ENCODE measurements around the gene HOXB1. TPM values are rescaled to one million over a fixed set of nuclear protein-coding genes. Genes with fewer than 3 reads are reported as not detected.
A peak's percentile ranks its signal among the peaks of the same experiment; 100 is the strongest.

The HOXB1 gene
- total RNA-seq, 1 donor from 2014 or later = not detected

- no peaks in the 10 kb centered on the region for H3K79me2 ChIP-seq (ENCODE audit: low read depth)
- no peaks in the 10 kb centered on the region for H3K36me3 ChIP-seq
- Mint-ChIP-seq H3K4me3 (peak overlapping the region; percentile 13), H3K9me3 (peaks cover 2% of the 10 kb centered on the region), H3K36me3 (no peaks in the 10 kb centered on the region), H3K27ac (no peak overlapping the region), H3K27me3 (ENCODE audit: insufficient read depth, low read depth) (peaks cover 65% of the 10 kb centered on the region), H3K4me1 (no peaks in the 10 kb centered on the region)
- no peak overlapping the region for H3K9ac ChIP-seq
- H3K27ac ChIP-seq = no peak overlapping the region
- no peak overlapping the region for H3K4me3 ChIP-seq
- no peaks in the 10 kb centered on the region for H3K9me3 ChIP-seq (ENCODE audit: low read depth)
- TF ChIP-seq, protein P1, sequence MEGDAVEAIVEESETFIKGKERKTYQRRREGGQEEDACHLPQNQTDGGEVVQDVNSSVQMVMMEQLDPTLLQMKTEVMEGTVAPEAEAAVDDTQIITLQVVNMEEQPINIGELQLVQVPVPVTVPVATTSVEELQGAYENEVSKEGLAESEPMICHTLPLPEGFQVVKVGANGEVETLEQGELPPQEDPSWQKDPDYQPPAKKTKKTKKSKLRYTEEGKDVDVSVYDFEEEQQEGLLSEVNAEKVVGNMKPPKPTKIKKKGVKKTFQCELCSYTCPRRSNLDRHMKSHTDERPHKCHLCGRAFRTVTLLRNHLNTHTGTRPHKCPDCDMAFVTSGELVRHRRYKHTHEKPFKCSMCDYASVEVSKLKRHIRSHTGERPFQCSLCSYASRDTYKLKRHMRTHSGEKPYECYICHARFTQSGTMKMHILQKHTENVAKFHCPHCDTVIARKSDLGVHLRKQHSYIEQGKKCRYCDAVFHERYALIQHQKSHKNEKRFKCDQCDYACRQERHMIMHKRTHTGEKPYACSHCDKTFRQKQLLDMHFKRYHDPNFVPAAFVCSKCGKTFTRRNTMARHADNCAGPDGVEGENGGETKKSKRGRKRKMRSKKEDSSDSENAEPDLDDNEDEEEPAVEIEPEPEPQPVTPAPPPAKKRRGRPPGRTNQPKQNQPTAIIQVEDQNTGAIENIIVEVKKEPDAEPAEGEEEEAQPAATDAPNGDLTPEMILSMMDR (IDR thresholded peaks at IDR 0.05) = no peak
- TF ChIP-seq EZH2phosphoT487 (IDR thresholded peaks at IDR 0.05) (peak; percentile 92), EZH2 (IDR thresholded peaks at IDR 0.05) (no peak)
- H4K20me1 ChIP-seq (ENCODE audit: low read depth) = peaks cover 41% of the 10 kb centered on the region
- H3K4me1 ChIP-seq = no peaks in the 10 kb centered on the region
- H3K4me2 ChIP-seq = no peak overlapping the region
- no peaks in the 10 kb centered on the region for H3F3A ChIP-seq (ENCODE audit: low read depth)
- H2AFZ ChIP-seq (replicated peaks) = no peak overlapping the region
- H3K27me3 ChIP-seq = peaks cover 100% of the 10 kb centered on the region
- peak; percentile 68 for DNase-seq (ENCODE audit: low spot score)
Observed at GRCh38 chr17:48520631-48521079, 10.2 kb downstream of the HOXB1 start.

DNA sequence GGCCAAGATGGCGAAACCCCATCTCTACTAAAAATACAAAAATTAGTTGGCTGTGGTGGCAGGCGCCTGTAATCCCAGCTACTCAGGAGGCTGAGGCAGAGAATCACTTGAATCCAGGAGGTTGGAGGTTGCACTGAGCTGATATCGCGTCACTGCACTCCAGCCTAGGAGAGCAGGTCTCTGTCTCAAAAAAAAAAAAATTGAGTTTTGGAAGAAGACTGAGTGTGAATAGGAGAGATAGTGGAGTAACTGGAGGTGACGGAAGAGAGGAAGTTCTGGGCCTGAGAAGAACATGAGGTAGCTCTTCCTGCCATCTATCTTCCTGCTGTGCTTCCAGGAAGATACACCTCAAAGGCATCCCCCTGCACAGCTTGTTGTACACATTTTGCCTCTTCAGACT lies 11.4 kb downstream of the HOXB1 start:
- Histone ChIP-seq H3K4me3 (no peak overlapping the region), H2AFZ (replicated peaks) (no peak overlapping the region), H3K27me3 (peaks cover 100% of the 10 kb centered on the region), H3K4me1 (no peaks in the 10 kb centered on the region), H4K20me1 (ENCODE audit: low read depth) (peaks cover 30% of the 10 kb centered on the region), H3K79me2 (ENCODE audit: low read depth) (no peaks in the 10 kb centered on the region), H3K4me2 (no peak overlapping the region), H3F3A (ENCODE audit: low read depth) (no peaks in the 10 kb centered on the region), H3K9ac (no peak overlapping the region), H3K36me3 (no peaks in the 10 kb centered on the region), H3K9me3 (ENCODE audit: low read depth) (no peaks in the 10 kb centered on the region), H3K27ac (no peak overlapping the region)
- Mint-ChIP-seq H3K4me1 (no peaks in the 10 kb centered on the region), H3K36me3 (no peaks in the 10 kb centered on the region), H3K27me3 (ENCODE audit: insufficient read depth, low read depth) (peaks cover 62% of the 10 kb centered on the region), H3K27ac (no peak overlapping the region), H3K4me3 (no peak overlapping the region), H3K9me3 (no peaks in the 10 kb centered on the region)
- DNase-seq (ENCODE audit: low spot score) = no peak
- no peak for TF ChIP-seq EZH2phosphoT487 (IDR thresholded peaks at IDR 0.05)
- TF ChIP-seq, protein P1 (IDR thresholded peaks at IDR 0.05) = no peak
- TF ChIP-seq EZH2 (IDR thresholded peaks at IDR 0.05) = no peak

GRCh38 chr17:48517478-48517877 lies 13.3 kb downstream of the HOXB1 start:
- Mint-ChIP-seq H3K4me3 (no peak overlapping the region), H3K36me3 (no peaks in the 10 kb centered on the region), H3K4me1 (no peaks in the 10 kb centered on the region), H3K9me3 (no peaks in the 10 kb centered on the region), H3K27me3 (ENCODE audit: insufficient read depth, low read depth) (peaks cover 48% of the 10 kb centered on the region), H3K27ac (no peak overlapping the region)
- TF ChIP-seq EZH2phosphoT487 (IDR thresholded peaks at IDR 0.05) (no peak), EZH2 (IDR thresholded peaks at IDR 0.05) (no peak)
- TF ChIP-seq, protein P1 (IDR thresholded peaks at IDR 0.05) = no peak
- Histone ChIP-seq H3K36me3 (no peaks in the 10 kb centered on the region), H3K4me2 (no peak overlapping the region), H3K4me1 (no peaks in the 10 kb centered on the region), H3K4me3 (no peak overlapping the region), H3F3A (ENCODE audit: low read depth) (no peaks in the 10 kb centered on the region), H2AFZ (replicated peaks) (no peak overlapping the region), H3K27ac (no peak overlapping the region), H3K27me3 (peaks cover 100% of the 10 kb centered on the region), H4K20me1 (ENCODE audit: low read depth) (peaks cover 15% of the 10 kb centered on the region), H3K9ac (no peak overlapping the region), H3K9me3 (ENCODE audit: low read depth) (no peaks in the 10 kb centered on the region), H3K79me2 (ENCODE audit: low read depth) (no peaks in the 10 kb centered on the region)
- DNase-seq (ENCODE audit: low spot score) = no peak
